B cell (primary cell): Measurements from ENCODE around the gene CATSPERD. TPM values are rescaled to one million over a fixed set of nuclear protein-coding genes. Genes with fewer than 3 reads are reported as not detected.

Experiments
- ATAC-seq: fragments of 200-7000 bp; cut with Tn5 transposase; one replicate; pipeline ENCODE4 v1.10.0; 2021; ENCODE audit warnings: low read depth, mild to moderate bottlenecking, moderate number of reproducible peaks, moderate library complexity
- CTCF ChIA-PET: fragments of 350-600 bp; sonication (Branson Sonifier 250); formaldehyde crosslinking; loops from one replicate; lab custom pipeline; 2021; ENCODE audit warnings: antibody characterized with exemption, inconsistent platforms; lab: Charles Lee
- POLR2A ChIA-PET: fragments of 350-600 bp; sonication (Branson Sonifier 250); formaldehyde crosslinking; loops from one replicate; lab custom pipeline; 2021; ENCODE audit warnings: antibody characterized with exemption; lab: Charles Lee
- DNase-seq: peaks from one replicate; pipeline ENCODE4 v3.0.0; 2013
- H2AFZ ChIP-seq: 2 replicates; pipeline ENCODE4 v1.6.1; 2012; ENCODE audit warnings: mild to moderate bottlenecking, low read depth, low read length; ENCODE audit not compliant: insufficient read depth, poor library complexity, severe bottlenecking
- H3K27ac ChIP-seq, 2 donors: 1 replicate in 1 of 2; 2 replicates in 1 of 2; pipeline ENCODE4 v1.5.1; 2012 to 2013; ENCODE audit warnings: low read length in 2 of 2, mild to moderate bottlenecking in 2 of 2, moderate library complexity in 1 of 2
- H3K27me3 ChIP-seq, 4 experiments: fragments of 200-600 bp in 1 of 4; sonication (generic) in 1 of 4; replicated peaks in 1 of 4; 1 replicate in 2 of 4; 2 replicates in 2 of 4; pipeline versions ENCODE4 v1.6.1 to v1.7.0; 2013 to 2016; ENCODE audit warnings: low read length in 3 of 4, mild to moderate bottlenecking in 2 of 4, mixed read lengths in 1 of 4, moderate library complexity in 1 of 4; ENCODE audit not compliant: insufficient read depth in 4 of 4, control insufficient read depth in 3 of 4; ENCODE audit errors: control extremely low read depth in 1 of 4
- H3K36me3 ChIP-seq, 2 experiments: replicated peaks in 1 of 2; 1 replicate in 1 of 2; 2 replicates in 1 of 2; pipeline versions ENCODE4 v1.6.1 to v1.7.1; 2013; ENCODE audit warnings: low read length in 1 of 2; ENCODE audit not compliant: insufficient read depth in 2 of 2, control insufficient read depth in 1 of 2; ENCODE audit errors: control extremely low read depth in 1 of 2, extremely low read depth in 1 of 2
- H3K4me1 ChIP-seq, 2 donors: fragments of 200-600 bp in 1 of 2; sonication (generic) in 1 of 2; 1 replicate in 1 of 2; 2 replicates in 1 of 2; pipeline versions ENCODE4 v1.5.1 to v1.6.1; 2013 to 2017; ENCODE audit warnings: low read length in 2 of 2; ENCODE audit not compliant: control insufficient read depth in 2 of 2, insufficient read depth in 2 of 2
- H3K4me2 ChIP-seq: replicated peaks from 2 replicates; pipeline ENCODE3; 2012; ENCODE audit warnings: mild to moderate bottlenecking, low read depth, low read length; ENCODE audit not compliant: poor library complexity, severe bottlenecking
- H3K4me3 ChIP-seq, 5 experiments: fragments of 200-600 bp in 1 of 5; sonication (generic) in 1 of 5; 1 replicate in 3 of 5; 2 replicates in 2 of 5; pipeline versions ENCODE4 v1.5.1 to v1.7.0; 2011 to 2016; ENCODE audit warnings: low read length in 4 of 5, mild to moderate bottlenecking in 4 of 5, low read depth in 2 of 5, control low read depth in 1 of 5, moderate library complexity in 1 of 5; ENCODE audit not compliant: insufficient read depth in 1 of 5; ENCODE audit errors: control extremely low read depth in 1 of 5, extremely low read depth in 1 of 5
- H3K79me2 ChIP-seq: fragments of 200-600 bp; sonication (generic); one replicate; pipeline ENCODE4 v1.6.0; 2016; ENCODE audit warnings: low read length; ENCODE audit not compliant: control insufficient read depth, insufficient read depth
- H3K9ac ChIP-seq: fragments of 200-600 bp; sonication (generic); 2 replicates; pipeline ENCODE4 v1.6.1; 2017; ENCODE audit warnings: mild to moderate bottlenecking, low read length, moderate library complexity
- H3K9me3 ChIP-seq, 3 donors: one replicate each; pipeline versions ENCODE4 v1.6.1 to v1.7.1; 2013; ENCODE audit warnings: low read length in 2 of 3; ENCODE audit not compliant: control insufficient read depth in 2 of 3, insufficient read depth in 1 of 3; ENCODE audit errors: control extremely low read depth in 1 of 3
- H4K20me1 ChIP-seq: 2 replicates; pipeline ENCODE4 v1.6.0; 2012; ENCODE audit warnings: mild to moderate bottlenecking, low read length; ENCODE audit not compliant: insufficient read depth, control insufficient read depth, poor library complexity, severe bottlenecking
- H3K27ac Mint-ChIP-seq: one replicate; pipeline ENCODE4 v1.8.0; 2021; ENCODE audit warnings: mixed read lengths
- H3K27me3 Mint-ChIP-seq: one replicate; pipeline ENCODE4 v1.8.0; 2021; ENCODE audit warnings: mixed read lengths
- H3K4me1 Mint-ChIP-seq: one replicate; pipeline ENCODE4 v1.8.0; 2021; ENCODE audit warnings: mixed read lengths
- H3K4me3 Mint-ChIP-seq: one replicate; pipeline ENCODE4 v1.8.0; 2021; ENCODE audit warnings: mixed read lengths
- H3K9me3 Mint-ChIP-seq: one replicate; pipeline ENCODE4 v1.8.0; 2022; ENCODE audit warnings: mixed read lengths; ENCODE audit not compliant: insufficient read depth
- EZH2 ChIP-seq: IDR thresholded peaks from 2 replicates; pipeline ENCODE4 v1.6.1; 2012; ENCODE audit warnings: borderline replicate concordance, low read depth, mild to moderate bottlenecking, moderate library complexity, low read length; ENCODE audit not compliant: insufficient read depth, poor library complexity, severe bottlenecking
- WGBS: methylation state at CpG from one replicate; pipeline ENCODE4 v1.1.5; 2013; ENCODE audit warnings: missing lambda C conversion rate; ENCODE audit not compliant: insufficient coverage; 5-methylcytosine and 5-hydroxymethylcytosine counted together
- intact Hi-C: fragments of 100-400 bp; cut with micrococcal nuclease; formaldehyde crosslinking; loops from one replicate; pipeline ENCODE4 v1.10.0; 2022
- polyA plus RNA-seq: library from polyadenylated mRNA; depleted of rRNA; stranded (reverse); fragments of >200 nt; gene quantifications from 2 replicates; pipeline ENCODE4 v1.2.3, GENCODE V29; 2012
- total RNA-seq, 2 donors: library from RNA; stranded (reverse); fragments of 120-200 nt in 1 of 2; gene quantifications; 1 replicate in 1 of 2; 2 replicates in 1 of 2; pipeline versions ENCODE4 v1.2.3 to v1.2.4, GENCODE V29; 2013 to 2022
- TF ChIP-seq, protein P1 (sequence below): fragments of 200-600 bp; IDR thresholded peaks from one replicate; pipeline ENCODE4 v1.8.0; 2022; ENCODE audit warnings: antibody characterized with exemption, mild to moderate bottlenecking

Gene CATSPERD
- total and polyA plus RNA-seq, 2 donors (not counting 1 experiment from before 2014, with no cell fraction given): not detected

DNA sequence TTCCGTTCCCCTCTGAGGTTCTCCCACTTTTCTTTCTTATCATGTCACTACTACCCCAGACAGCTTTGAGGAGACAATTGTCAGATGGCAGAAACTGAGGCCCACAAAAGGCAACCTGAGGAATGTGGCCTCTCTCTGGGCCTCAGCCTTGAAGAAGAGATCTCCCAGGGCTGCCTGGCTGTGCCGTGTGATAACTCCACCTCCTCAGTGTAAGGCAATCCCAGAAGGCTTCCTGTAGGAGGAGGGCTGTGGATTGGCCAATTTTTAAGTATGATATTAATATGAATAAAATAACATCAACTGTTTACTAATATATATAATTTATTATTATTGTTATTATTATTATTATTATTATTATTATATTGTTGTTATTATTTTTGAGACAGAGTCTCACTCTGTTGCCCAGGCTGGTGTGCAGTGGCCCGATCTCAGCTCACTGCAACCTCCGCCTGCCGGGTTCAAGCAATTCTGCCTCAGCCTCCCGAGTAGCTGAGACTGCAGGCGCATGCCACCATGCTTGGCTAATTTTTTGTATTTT lies 75.0 kb downstream of the CATSPERD start:
- 93% methylated on average over 5 of the region's 7 CpGs for WGBS
- Mint-ChIP-seq H3K27ac (no peak overlapping the region), H3K27me3 (peaks cover 13% of the 10 kb centered on the region), H3K4me1 (peaks cover 6% of the 10 kb centered on the region), H3K4me3 (no peak overlapping the region), H3K9me3 (no peaks in the 10 kb centered on the region)
- no peaks in the 10 kb centered on the region for H3K36me3 ChIP-seq
- ATAC-seq (no peak), DNase-seq (peak; percentile 14)
- no peak overlapping the region for H3K27ac ChIP-seq
- intact Hi-C loops: no loop called here
- H2AFZ ChIP-seq: no peak overlapping the region
- H3K4me3 ChIP-seq: no peak overlapping the region
- no peak for TF ChIP-seq EZH2
- TF ChIP-seq, protein P1, sequence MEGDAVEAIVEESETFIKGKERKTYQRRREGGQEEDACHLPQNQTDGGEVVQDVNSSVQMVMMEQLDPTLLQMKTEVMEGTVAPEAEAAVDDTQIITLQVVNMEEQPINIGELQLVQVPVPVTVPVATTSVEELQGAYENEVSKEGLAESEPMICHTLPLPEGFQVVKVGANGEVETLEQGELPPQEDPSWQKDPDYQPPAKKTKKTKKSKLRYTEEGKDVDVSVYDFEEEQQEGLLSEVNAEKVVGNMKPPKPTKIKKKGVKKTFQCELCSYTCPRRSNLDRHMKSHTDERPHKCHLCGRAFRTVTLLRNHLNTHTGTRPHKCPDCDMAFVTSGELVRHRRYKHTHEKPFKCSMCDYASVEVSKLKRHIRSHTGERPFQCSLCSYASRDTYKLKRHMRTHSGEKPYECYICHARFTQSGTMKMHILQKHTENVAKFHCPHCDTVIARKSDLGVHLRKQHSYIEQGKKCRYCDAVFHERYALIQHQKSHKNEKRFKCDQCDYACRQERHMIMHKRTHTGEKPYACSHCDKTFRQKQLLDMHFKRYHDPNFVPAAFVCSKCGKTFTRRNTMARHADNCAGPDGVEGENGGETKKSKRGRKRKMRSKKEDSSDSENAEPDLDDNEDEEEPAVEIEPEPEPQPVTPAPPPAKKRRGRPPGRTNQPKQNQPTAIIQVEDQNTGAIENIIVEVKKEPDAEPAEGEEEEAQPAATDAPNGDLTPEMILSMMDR: no peak
- ChIA-PET POLR2A (no interaction called here), CTCF (interaction anchor here (0.9 to 2.7 kb wide), 4 partner anchors 9 to 108 kb away, joined by 3 to 11 read pairs (median 4); partner anchors contain the start of genes NRTN and RPL36)
- H3K9me3 ChIP-seq: peaks cover 0 to 20% (median 3%) of the 10 kb centered on the region in 3 donors
- H3K9ac ChIP-seq: no peak overlapping the region
- peaks cover 0 to 31% (median 6%) of the 10 kb centered on the region in 4 experiments for H3K27me3 ChIP-seq
- H3K4me1 ChIP-seq: peaks cover 0 to 9% of the 10 kb centered on the region in 2 donors
- H3K79me2 ChIP-seq: no peaks in the 10 kb centered on the region
- H4K20me1 ChIP-seq: peaks cover under 1% of the 10 kb centered on the region
- H3K4me2 ChIP-seq: no peak overlapping the region

DNA sequence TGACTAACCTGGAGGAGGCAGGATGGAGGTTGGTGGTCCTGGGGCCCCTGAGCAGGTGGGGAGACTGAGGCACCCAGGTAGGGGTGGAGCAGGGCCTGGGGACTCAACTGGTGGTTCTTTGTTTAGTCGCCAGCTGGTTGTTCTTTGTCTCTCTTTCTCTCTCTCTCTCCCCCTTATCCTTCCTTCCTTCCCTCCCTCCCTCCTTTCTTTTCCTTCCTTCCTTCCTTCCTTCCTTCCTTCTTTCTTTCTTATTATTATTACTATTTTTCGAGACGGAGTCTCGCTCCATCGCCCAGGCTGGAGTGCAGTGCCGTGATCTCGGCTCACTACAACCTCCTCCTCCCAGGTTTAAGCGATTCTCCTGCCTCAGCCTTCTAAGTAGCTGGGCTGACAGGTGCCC lies 77.8 kb downstream of the CATSPERD start:
- Histone ChIP-seq H3K79me2 (no peaks in the 10 kb centered on the region), H3K27ac (no peak overlapping the region), H4K20me1 (no peaks in the 10 kb centered on the region), H3K4me2 (no peak overlapping the region), H3K4me3 (no peak overlapping the region), H2AFZ (no peak overlapping the region), H3K36me3 (no peaks in the 10 kb centered on the region), H3K9me3 (peaks cover 0 to 27% (median 0%) of the 10 kb centered on the region in 3 donors), H3K27me3 (peaks cover 0 to 57% (median 19%) of the 10 kb centered on the region in 4 experiments), H3K9ac (no peak overlapping the region), H3K4me1 (peaks cover 5 to 6% of the 10 kb centered on the region in 2 donors)
- TF ChIP-seq, protein P1: no peak
- TF ChIP-seq EZH2: no peak
- H3K9me3 Mint-ChIP-seq: no peaks in the 10 kb centered on the region
- ChIA-PET POLR2A (no interaction called here), CTCF (no interaction called here)
- DNase-seq (no peak), ATAC-seq (no peak)
- no peak overlapping the region for H3K4me3 Mint-ChIP-seq
- no peak overlapping the region for H3K27ac Mint-ChIP-seq
- H3K27me3 Mint-ChIP-seq: peaks cover 27% of the 10 kb centered on the region
- H3K4me1 Mint-ChIP-seq: peaks cover 8% of the 10 kb centered on the region
- intact Hi-C loops: no loop called here
- 73% methylated on average over 2 of the region's 8 CpGs for WGBS
